GM12801 (cell line): ENCODE results near the gene WBP1L.

ENCODE experiments used
- CTCF ChIP-seq: IDR thresholded peaks from one replicate; pipeline ENCODE4 v1.5.1; 2011; ENCODE audit warnings: control low read depth; ENCODE audit not compliant: insufficient read length; ENCODE audit errors: extremely low read depth

The WBP1L gene

GRCh38 chr10:102814453-102814871 lies 70.7 kb downstream of the WBP1L start:
- no peak for TF ChIP-seq CTCF

- TF ChIP-seq CTCF, result no peak
Measured at GRCh38 chr10:102814873-102815661, 71.3 kb downstream of the WBP1L start.

GRCh38 chr10:102815790-102816549 lies 72.2 kb downstream of the WBP1L start:
- TF ChIP-seq CTCF, result no peak

GRCh38 chr10:102817175-102817574 lies 73.4 kb downstream of the WBP1L start:
- no peak for TF ChIP-seq CTCF

- no peak for TF ChIP-seq CTCF
Measured at GRCh38 chr10:102819054-102819453, 75.3 kb downstream of the WBP1L start.

- no peak for TF ChIP-seq CTCF
Measured at GRCh38 chr10:102822222-102822621, 78.5 kb downstream of the WBP1L start.

- TF ChIP-seq CTCF, result no peak
Measured at GRCh38 chr10:102824664-102825063, 80.9 kb downstream of the WBP1L start.
